ENCODE measurements around the gene LYPLA2.

The LYPLA2 gene

GRCh38 chr1:23759277-23759676, 31.7 kb upstream of the LYPLA2 start:
- TF ChIP-seq CTCF (IDR thresholded peaks at IDR 0.05; ENCODE audit: control extremely low read depth, extremely low read depth, low read depth, missing control alignments), result no peak
- CTCF ChIA-PET, result interaction anchor here (0.8 to 3.0 kb wide), 2 partner anchors 12 to 67 kb away, joined by 3 to 18 read pairs; no protein-coding TSS in a partner anchor
- no peak for DNase-seq (ENCODE audit: extremely low spot score)
- POLR2A ChIA-PET, result no interaction called here

- CTCF ChIA-PET, result interaction anchor here (0.9 to 1.9 kb wide), 3 partner anchors 8 to 18 kb away, joined by 4 to 12 read pairs (median 4); no protein-coding TSS in a partner anchor
- TF ChIP-seq CTCF (IDR thresholded peaks at IDR 0.05; ENCODE audit: control extremely low read depth, extremely low read depth, low read depth, missing control alignments), result no peak
- DNase-seq (ENCODE audit: extremely low spot score), result no peak
- POLR2A ChIA-PET, result no interaction called here
Measured at GRCh38 chr1:23763041-23763577, 27.8 kb upstream of the LYPLA2 start.

GRCh38 chr1:23768733-23769132, 22.2 kb upstream of the LYPLA2 start:
- no peak for TF ChIP-seq CTCF (IDR thresholded peaks at IDR 0.05; ENCODE audit: control extremely low read depth, extremely low read depth, low read depth, missing control alignments)
- ChIA-PET POLR2A (interaction anchor here (1.6 kb wide), 1 partner anchor 10 kb away, joined by 5 read pairs; the partner anchor contains the start of gene PITHD1), CTCF (interaction anchor here (1.4 to 2.7 kb wide), 3 partner anchors 17 to 148 kb away, joined by 3 to 8 read pairs (median 6); no protein-coding TSS in a partner anchor)
- DNase-seq (ENCODE audit: extremely low spot score), result no peak

DNA sequence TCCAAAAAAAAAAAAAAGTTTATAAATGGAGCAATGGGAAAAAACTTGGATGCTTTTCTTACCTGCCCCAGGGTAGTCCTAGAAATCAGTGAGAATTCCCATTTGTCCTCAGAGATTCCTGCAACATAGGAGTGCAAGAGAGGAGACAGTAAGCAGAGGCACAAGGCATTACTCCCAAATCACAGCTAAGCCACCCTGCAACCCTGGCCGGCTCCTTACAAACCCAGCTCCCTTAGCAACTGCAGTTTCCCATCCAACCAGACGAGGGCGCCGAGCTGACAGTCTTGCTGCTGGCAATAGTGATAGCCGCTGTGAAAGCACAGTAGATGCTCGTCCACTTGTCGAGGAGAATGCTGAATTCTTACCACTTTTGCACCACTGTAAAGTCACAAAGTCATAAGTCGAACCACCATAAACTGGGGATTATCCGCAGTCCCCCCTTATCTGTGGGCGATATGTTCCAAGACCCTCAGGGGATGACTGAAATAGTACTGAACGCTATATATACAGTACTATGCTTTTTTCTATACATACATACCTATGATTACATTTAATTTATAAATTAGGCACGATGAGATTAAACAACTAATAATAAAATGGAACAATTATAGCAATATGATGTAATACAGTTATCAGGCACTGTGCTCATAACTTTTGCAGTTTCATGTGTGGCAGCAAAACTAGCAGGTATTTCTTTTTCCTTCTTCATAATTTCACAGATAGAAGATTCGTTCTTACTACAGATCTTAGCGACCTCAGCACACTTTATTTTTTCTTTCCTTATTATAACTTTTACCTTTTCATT, 18.7 kb upstream of the LYPLA2 start:
- DNase-seq (ENCODE audit: extremely low spot score), result peak; percentile 77
- CTCF ChIA-PET, result interaction anchor here (0.6 to 3.0 kb wide), 59 partner anchors 9 to 643 kb away, joined by 3 to 66 read pairs (median 5); partner anchors contain the start of genes CNR2, ELOA, FUCA1 and GALE
- POLR2A ChIA-PET, result interaction anchor here (0.9 kb wide), 1 partner anchor 144 kb away, joined by 4 read pairs; no protein-coding TSS in a partner anchor
- TF ChIP-seq CTCF (IDR thresholded peaks at IDR 0.05; ENCODE audit: control extremely low read depth, extremely low read depth, low read depth, missing control alignments), result peak; percentile 96

- TF ChIP-seq CTCF (IDR thresholded peaks at IDR 0.05; ENCODE audit: control extremely low read depth, extremely low read depth, low read depth, missing control alignments), result no peak
- no peak for DNase-seq (ENCODE audit: extremely low spot score)
- ChIA-PET CTCF (interaction anchor here (2.0 to 7.9 kb wide), 2 partner anchors 18 to 144 kb away, joined by 5 to 67 read pairs; no protein-coding TSS in a partner anchor), POLR2A (no interaction called here)
Measured at GRCh38 chr1:23772854-23773242, 18.1 kb upstream of the LYPLA2 start.

- POLR2A ChIA-PET, result interaction anchor here (0.6 kb wide), 4 partner anchors 35 to 1617 kb away, joined by 3 to 6 read pairs (median 6); no protein-coding TSS in a partner anchor
- TF ChIP-seq CTCF (IDR thresholded peaks at IDR 0.05; ENCODE audit: control extremely low read depth, extremely low read depth, low read depth, missing control alignments), result no peak
- no peak for DNase-seq (ENCODE audit: extremely low spot score)
- CTCF ChIA-PET, result interaction anchor here (1.0 to 7.9 kb wide), 7 partner anchors 20 to 142 kb away, joined by 3 to 67 read pairs (median 4); partner anchors contain the start of gene CNR2
Measured at GRCh38 chr1:23774174-23774880, 16.6 kb upstream of the LYPLA2 start.
